GM12878 (cell line): ENCODE results near the gene PLCB2. TPM values are rescaled to one million over a fixed set of nuclear protein-coding genes. Genes with fewer than 3 reads are reported as not detected.

Experiments used
- ASH2L ChIP-seq: fragments of 300-600, 200-600 bp; sonication (generic); IDR thresholded peaks from 2 replicates; pipeline ENCODE4 v1.6.1; 2017; ENCODE audit warnings: low read depth, mild to moderate bottlenecking, borderline replicate concordance
- GABPA ChIP-seq: IDR thresholded peaks from 2 replicates; pipeline ENCODE4 v1.6.1; 2014; ENCODE audit warnings: antibody characterized with exemption, low read depth, mild to moderate bottlenecking, inconsistent platforms
- NFYB ChIP-seq: IDR thresholded peaks from 2 replicates; pipeline ENCODE4 v1.6.1; 2011; ENCODE audit warnings: low read depth, mild to moderate bottlenecking, low read length, improper control_type of control experiment, moderate library complexity; ENCODE audit not compliant: insufficient read depth
- NKRF ChIP-seq: fragments of 450-650 bp; conservative IDR thresholded peaks from 2 replicates; pipeline ENCODE4 v1.6.1; 2017; ENCODE audit warnings: mild to moderate bottlenecking, moderate library complexity
- NR2C1 ChIP-seq: fragments of 450-650 bp; IDR thresholded peaks from 2 replicates; pipeline ENCODE4 v1.6.1; 2017; ENCODE audit warnings: antibody characterized with exemption, mild to moderate bottlenecking, moderate library complexity
- POLR2A ChIP-seq: IDR thresholded peaks from 2 replicates; pipeline ENCODE4 v1.6.1; 2011; ENCODE audit warnings: low read depth, mild to moderate bottlenecking, low read length
- RBBP5 ChIP-seq: fragments of 200-600 bp; sonication (generic); conservative IDR thresholded peaks from 2 replicates; pipeline ENCODE4 v1.6.1; 2016
- STAT3 ChIP-seq: IDR thresholded peaks from 2 replicates; pipeline ENCODE4 v1.6.1; 2011; ENCODE audit warnings: low read depth, low read length, improper control_type of control experiment
- USF2 ChIP-seq: IDR thresholded peaks from 2 replicates; pipeline ENCODE4 v1.6.1; 2011; ENCODE audit warnings: low read depth, low read length, improper control_type of control experiment, borderline replicate concordance
- WRNIP1 ChIP-seq: IDR thresholded peaks from 2 replicates; pipeline ENCODE4 v1.6.1; 2011; ENCODE audit warnings: low read depth, low read length, improper control_type of control experiment, borderline replicate concordance
- YY1 ChIP-seq: IDR thresholded peaks from 2 replicates; pipeline ENCODE4 v1.6.1; 2011; ENCODE audit warnings: low read depth, mild to moderate bottlenecking, low read length
- ZNF592 ChIP-seq: fragments of 450-650 bp; IDR thresholded peaks from 2 replicates; pipeline ENCODE4 v1.6.1; 2017; ENCODE audit warnings: mild to moderate bottlenecking, moderate library complexity
- polyA plus RNA-seq, 11 experiments: library from polyadenylated mRNA; depleted of rRNA in 4 of 11; unstranded in 6 of 11; stranded (reverse) in 5 of 11; fragments of >200 nt; fragmentation: Nextera tagmentation in 4 of 11; fragmentation: Illumina TruSeq in 1 of 11; extraction: Ambion mirVana in 4 of 11; extraction: Trizol in 1 of 11; gene quantifications; 1 replicate in 1 of 11; 2 replicates in 10 of 11; pipeline versions ENCODE4 v1.2.1 to v1.2.3, GENCODE V29; 2011 to 2016; ENCODE audit warnings: inconsistent platforms in 2 of 11, missing spikeins in 2 of 11, low read depth in 1 of 11
- total RNA-seq, 4 experiments: library from RNA; depleted of rRNA in 3 of 4; stranded (reverse); fragments of >200 nt in 3 of 4; fragmentation: Illumina TruSeq in 1 of 4; extraction: Trizol in 1 of 4; gene quantifications; 2 replicates each; pipeline versions ENCODE4 v1.2.1 to v1.2.3, GENCODE V29; 2013 to 2021
- TF ChIP-seq, protein P1 (sequence below): fragments of 150-350 bp; IDR thresholded peaks from 2 replicates; pipeline ENCODE4 v1.6.1; 2016; ENCODE audit warnings: low read depth, low read length
- TF ChIP-seq, protein P2 (sequence below): fragments of 450-650 bp; formaldehyde crosslinking; IDR thresholded peaks from 2 replicates; pipeline ENCODE4 v1.4.0; 2020; ENCODE audit warnings: mild to moderate bottlenecking, moderate library complexity

The PLCB2 gene
- total and polyA plus RNA-seq, 10 of the 15 experiments (the other 5 are each of a cell fraction or from before 2014, with no cell fraction given) = 1.2 to 39.4 (median 10.7) TPM

- TF ChIP-seq, protein P1, sequence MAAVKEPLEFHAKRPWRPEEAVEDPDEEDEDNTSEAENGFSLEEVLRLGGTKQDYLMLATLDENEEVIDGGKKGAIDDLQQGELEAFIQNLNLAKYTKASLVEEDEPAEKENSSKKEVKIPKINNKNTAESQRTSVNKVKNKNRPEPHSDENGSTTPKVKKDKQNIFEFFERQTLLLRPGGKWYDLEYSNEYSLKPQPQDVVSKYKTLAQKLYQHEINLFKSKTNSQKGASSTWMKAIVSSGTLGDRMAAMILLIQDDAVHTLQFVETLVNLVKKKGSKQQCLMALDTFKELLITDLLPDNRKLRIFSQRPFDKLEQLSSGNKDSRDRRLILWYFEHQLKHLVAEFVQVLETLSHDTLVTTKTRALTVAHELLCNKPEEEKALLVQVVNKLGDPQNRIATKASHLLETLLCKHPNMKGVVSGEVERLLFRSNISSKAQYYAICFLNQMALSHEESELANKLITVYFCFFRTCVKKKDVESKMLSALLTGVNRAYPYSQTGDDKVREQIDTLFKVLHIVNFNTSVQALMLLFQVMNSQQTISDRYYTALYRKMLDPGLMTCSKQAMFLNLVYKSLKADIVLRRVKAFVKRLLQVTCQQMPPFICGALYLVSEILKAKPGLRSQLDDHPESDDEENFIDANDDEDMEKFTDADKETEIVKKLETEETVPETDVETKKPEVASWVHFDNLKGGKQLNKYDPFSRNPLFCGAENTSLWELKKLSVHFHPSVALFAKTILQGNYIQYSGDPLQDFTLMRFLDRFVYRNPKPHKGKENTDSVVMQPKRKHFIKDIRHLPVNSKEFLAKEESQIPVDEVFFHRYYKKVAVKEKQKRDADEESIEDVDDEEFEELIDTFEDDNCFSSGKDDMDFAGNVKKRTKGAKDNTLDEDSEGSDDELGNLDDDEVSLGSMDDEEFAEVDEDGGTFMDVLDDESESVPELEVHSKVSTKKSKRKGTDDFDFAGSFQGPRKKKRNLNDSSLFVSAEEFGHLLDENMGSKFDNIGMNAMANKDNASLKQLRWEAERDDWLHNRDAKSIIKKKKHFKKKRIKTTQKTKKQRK = no peak
- TF ChIP-seq STAT3 = no peak
- TF ChIP-seq USF2 = no peak
- TF ChIP-seq WRNIP1 = no peak
- no peak for TF ChIP-seq YY1
- no peak for TF ChIP-seq ZNF592
- no peak for TF ChIP-seq NKRF
- TF ChIP-seq, protein P2, sequence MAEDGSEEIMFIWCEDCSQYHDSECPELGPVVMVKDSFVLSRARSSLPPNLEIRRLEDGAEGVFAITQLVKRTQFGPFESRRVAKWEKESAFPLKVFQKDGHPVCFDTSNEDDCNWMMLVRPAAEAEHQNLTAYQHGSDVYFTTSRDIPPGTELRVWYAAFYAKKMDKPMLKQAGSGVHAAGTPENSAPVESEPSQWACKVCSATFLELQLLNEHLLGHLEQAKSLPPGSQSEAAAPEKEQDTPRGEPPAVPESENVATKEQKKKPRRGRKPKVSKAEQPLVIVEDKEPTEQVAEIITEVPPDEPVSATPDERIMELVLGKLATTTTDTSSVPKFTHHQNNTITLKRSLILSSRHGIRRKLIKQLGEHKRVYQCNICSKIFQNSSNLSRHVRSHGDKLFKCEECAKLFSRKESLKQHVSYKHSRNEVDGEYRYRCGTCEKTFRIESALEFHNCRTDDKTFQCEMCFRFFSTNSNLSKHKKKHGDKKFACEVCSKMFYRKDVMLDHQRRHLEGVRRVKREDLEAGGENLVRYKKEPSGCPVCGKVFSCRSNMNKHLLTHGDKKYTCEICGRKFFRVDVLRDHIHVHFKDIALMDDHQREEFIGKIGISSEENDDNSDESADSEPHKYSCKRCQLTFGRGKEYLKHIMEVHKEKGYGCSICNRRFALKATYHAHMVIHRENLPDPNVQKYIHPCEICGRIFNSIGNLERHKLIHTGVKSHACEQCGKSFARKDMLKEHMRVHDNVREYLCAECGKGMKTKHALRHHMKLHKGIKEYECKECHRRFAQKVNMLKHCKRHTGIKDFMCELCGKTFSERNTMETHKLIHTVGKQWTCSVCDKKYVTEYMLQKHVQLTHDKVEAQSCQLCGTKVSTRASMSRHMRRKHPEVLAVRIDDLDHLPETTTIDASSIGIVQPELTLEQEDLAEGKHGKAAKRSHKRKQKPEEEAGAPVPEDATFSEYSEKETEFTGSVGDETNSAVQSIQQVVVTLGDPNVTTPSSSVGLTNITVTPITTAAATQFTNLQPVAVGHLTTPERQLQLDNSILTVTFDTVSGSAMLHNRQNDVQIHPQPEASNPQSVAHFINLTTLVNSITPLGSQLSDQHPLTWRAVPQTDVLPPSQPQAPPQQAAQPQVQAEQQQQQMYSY (CRISPR knock-in tag) = no peak
- no peak for TF ChIP-seq ASH2L
- no peak for TF ChIP-seq POLR2A
- no peak for TF ChIP-seq NFYB
- TF ChIP-seq NR2C1 = no peak
- no peak for TF ChIP-seq GABPA
- TF ChIP-seq RBBP5 = no peak
Observed at GRCh38 chr15:40238532-40239403, 69.0 kb downstream of the PLCB2 start, which contains the start of gene PAK6 (continued).
